NCI-H526 (cell line): ENCODE results near the gene MYT1.
"Not testable (repeated sequence)": the region's sequence is repeated elsewhere in the genome, so short reads cannot be mapped to it uniquely, and the experiment has no call there.

Experiments used
- DNase-seq, 2 experiments: peaks; one replicate each; lab custom pipeline; 2025; lab: John Stamatoyannopoulos, UW

MYT1 gene

DNA sequence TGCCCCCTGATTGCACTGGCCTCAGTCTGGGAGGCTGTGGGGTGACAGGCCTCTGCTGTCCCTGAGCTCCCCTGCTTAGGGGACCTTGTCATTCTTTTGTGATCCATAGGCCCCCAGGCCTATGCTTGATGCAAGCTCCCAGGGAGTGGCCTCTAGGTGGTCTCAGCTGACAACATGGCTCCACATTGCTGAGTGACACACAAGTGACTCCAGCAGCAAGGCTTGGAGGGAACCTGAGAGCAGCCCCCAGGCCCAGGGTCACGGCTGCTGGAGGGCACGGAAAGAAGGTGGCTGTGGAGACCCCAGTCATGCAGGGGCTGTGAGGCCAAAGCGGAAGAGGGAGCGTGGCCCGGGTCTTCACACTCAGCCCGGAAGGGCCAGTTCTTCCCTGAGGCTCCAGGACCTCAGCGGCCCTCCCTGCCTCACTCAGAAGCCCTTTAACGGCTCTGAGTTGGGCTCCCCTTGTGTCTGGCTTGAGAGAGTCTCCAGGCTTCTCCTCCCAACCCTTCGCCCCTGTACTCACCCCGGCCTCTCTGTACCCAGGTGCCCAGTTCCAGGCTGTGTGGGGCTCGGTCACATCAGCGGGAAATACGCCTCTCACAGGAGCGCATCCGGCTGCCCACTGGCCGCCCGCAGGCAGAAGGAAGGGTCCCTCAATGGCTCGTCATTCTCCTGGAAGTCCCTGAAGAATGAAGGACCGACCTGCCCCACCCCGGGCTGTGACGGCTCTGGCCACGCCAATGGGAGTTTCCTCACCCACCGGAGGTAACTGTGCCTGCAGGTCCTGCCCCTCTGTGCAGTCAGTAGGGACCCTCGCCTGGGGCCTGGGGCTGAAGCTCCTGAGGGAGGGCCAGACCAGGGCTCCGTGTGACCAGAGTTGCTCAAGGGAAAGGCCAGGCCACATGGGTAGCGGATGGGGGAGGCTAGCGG is 67.6 kb downstream of the MYT1 start:
- DNase-seq, result no peak

DNA sequence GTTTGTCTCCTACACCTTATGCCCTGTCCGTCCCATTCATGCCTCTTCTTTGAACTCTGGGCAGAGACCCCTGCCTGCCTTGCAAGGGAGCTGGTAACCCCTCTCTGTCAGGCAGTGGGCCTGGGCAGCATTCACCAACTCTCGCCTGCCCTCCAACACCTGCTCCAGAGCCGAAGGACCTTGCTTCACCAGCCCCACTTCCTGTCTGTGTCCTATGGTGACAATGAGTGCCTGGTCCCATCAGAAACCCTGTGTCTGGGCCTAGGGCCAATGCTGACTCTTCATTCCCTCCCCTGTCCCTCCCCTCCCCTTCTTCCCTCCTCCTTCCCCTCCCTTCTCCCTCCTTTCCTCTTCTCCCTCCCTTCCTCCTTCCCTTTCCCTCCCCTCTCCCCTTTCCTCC is 68.5 kb downstream of the MYT1 start:
- DNase-seq, result no peak

DNA sequence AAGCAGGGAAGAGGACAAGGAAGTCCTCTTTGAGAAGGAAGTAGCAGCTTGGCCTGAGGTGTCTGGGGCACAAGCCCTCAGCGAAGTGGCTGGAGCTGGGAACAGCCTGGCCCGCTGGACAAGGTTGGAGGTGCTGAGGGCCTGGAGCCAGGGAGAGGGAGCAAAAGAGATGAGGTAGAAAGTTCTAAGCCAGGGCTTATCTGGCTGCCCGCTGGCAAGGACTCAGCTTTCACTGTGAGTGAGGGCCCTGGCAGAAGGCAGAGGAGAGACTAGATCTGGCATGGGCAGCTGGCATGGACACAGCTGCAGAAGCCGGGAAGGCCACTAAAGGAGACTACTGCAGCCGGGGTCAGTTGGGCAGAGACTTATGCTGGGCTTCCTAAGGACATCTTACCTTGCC is 69.5 kb downstream of the MYT1 start:
- no peak for DNase-seq

DNA sequence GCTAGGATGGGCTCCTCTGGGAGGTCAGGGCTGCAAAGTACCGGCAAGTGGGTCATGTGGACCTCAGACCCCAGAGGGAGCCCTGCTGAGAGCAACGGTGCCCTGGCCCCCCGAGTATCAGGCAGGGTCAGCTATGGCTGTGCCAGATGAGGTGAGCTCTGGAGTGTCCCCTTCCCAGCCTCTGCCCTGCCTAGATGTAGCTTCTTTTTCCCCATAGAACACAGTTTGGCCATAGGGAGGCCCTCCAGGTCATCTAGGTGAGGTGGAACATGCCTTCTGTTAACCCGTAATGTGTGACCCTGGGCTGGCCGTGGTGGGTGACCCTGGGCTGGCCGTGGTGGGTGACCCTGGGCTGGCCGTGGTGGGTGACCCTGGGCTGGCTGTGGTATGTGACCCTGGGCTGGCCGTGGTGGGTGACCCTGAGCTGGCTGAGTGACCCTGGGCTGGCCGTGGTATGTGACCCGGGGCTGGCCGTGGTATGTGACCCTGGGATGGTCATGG is 70.1 kb downstream of the MYT1 start:
- DNase-seq, result no peak

DNA sequence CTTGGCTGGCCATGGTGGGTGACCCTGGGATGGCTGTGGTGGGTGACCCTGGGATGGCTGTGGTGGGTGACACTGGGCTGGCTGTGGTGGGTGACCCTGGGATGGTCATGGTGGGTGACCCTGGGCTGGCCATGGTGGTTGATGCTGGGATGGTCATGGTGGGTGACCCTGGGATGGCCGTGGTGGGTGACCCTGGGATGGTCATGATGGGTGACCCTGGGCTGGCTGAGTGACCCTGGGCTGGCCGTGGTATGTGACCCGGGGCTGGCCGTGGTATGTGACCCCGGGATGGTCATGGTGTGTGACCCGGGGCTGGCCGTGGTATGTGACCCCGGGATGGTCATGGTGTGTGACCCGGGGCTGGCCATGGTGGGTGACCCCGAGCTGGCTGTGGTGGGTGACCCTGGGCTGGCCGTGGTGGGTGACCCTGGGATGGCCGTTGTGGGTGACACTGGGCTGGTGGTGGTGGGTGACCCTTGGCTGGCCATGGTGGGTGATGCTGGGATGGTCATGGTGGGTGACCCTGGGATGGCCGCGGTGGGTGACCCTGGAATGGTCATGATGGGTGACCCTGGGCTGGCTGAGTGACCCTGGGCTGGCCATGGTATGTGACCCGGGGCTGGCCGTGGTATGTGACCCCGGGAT is 70.8 kb downstream of the MYT1 start:
- not testable (repeated sequence) for DNase-seq

DNA sequence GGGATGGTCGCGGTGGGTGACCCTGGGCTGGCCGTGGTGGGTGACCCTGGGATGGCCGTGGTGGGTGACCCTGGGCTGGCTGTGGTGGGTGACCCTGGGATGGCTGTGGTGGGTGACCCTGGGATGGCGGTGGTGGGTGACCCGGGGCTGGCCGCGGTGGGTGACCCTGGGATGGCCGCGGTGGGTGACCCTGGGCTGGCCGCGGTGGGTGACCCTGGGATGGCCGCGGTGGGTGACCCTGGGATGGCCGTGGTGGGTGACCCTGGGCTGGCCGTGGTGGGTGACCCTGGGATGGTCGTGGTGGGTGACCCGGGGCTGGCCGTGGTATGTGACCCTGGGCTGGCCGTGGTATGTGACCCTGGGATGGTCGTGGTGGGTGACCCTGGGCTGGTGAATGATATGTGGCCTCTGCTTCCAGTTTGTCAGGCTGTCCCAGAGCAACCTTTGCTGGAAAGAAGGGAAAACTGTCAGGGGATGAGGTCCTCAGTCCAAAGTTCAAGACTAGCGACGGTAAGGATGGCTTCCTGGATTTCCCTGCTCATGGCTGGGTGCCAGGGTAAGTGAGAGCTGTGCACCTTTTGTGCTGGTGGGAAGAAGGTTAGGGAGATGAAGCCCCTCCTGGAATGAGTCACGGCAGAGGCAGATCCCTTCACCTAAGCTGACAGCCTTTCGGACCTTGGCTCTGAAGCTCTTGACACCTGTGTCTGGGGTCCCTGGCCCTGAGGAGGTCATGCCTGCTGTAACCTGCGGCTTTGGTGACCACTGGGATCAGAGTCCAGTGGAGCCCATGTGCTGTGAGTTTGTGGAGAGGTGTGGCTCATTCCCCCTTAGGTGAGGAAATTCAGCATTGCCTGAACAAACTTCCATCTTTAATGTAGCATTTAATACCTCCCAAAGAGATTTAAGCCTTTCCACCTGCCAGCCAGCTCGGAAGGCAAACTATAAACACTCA is 72.2 kb downstream of the MYT1 start:
- no peak for DNase-seq

DNA sequence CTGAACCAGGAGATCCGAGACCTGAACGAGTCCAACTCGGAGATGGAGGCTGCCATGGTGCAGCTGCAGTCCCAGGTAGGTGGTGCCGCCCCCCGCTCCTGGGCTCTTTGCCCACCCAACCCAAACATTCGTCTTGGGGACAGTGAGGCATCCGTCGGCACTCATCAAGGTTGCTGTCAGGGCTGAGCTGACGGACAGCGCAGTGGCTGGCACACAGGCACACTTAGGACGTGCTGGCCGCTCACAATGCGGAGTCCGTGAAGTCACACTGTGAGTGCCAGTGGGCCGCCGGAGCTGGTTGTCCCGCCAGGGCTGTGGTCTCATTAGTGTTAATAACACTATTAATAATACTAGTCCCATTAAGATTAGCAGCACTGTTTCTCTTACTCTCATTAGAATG is 73.1 kb downstream of the MYT1 start:
- no peak for DNase-seq

DNA sequence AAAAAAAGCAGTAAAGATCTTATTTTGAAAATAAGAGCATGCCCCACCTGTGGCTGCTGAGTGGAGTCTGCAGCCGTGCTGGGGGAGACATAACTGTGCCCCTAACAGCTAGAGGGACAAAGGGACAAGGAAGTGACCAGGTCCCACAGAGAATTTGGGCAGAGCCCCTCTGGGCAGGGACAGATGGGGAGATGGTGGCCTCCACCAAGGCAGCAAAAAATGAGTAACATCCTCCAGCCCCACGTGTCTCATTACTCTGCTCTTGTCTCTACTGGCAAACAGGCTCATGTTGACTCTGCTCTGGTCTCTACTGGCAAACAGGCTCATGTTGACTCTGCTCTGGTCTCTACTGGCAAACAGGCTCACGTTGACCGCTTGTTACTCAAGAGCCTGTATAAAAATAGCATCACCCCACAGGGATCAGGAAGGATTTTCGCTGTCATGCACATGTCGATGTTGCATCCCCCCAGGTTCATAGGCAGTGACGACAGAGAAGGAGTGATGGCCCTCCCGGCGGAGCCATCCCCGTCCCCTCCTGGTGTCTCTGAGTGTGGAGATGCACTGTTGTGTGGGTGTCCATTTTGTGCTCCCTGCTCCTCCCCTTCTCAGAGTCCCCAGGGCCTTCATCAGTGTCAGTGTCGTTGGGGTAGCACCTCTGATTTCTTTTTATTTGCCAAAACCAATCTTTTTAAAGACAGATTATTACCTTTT is 74.0 kb downstream of the MYT1 start:
- DNase-seq, result no peak

DNA sequence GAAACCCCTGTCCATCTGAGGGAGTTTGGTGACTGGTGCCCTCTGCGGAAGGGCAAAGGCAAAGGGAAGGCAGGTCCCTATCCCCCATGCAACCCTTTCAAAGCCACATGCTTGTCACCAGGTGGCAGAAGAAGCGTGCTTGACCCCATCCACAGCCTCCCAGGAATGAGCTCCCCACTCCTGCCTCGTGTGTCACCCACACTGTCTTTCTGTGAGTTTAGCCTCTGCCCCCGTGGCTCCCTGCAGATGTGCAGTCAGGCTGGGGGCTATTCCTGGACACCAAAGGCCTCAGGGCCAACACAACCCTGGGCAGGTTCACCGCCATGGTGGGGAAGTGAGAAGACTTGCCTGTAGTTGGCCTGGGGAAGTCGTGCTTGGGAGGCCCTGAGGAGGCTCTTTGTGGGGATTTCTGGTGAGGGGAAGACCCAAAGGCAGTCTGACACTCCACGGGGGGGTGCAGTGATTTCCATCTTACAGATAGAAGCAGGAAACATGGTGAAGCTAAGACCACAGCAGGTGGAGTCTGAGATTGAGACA is 74.7 kb downstream of the MYT1 start:
- DNase-seq, result no peak

DNA sequence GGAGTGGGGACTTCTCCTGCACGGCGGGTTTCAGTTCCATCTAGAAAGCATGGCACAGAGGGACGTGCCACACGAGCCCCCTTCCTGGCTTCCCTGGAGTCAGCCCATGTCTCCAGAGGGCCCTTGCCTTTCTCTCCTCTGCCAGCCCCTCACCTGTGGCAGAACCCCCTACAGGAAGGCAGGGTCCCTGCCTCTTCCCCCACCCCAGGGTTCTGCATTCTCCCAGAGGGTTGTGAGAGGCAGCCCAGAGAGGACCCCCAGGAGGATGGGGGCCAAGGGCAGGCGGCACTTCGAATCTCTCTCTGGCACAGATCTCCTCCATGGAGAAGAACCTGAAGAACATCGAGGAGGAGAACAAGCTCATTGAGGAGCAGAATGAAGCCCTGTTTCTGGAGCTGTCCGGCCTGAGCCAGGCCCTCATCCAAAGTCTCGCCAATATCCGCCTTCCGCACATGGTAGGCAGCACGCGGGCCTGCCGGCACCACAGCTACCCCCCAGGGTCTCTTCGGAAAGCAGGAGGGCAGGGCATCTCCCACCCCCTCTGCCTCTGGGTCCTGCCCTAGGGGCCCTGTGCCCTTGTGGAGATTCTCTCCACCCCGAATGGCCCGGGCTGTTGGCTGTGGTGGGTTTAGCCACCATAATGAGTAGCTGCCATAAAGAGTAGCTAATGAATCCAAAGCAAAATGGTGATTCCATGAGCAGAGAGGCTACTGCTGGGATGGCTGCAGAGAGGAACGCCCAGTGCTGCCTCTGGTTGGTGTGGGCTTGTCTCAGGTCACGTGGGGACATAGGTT is 75.4 kb downstream of the MYT1 start:
- no peak for DNase-seq

DNA sequence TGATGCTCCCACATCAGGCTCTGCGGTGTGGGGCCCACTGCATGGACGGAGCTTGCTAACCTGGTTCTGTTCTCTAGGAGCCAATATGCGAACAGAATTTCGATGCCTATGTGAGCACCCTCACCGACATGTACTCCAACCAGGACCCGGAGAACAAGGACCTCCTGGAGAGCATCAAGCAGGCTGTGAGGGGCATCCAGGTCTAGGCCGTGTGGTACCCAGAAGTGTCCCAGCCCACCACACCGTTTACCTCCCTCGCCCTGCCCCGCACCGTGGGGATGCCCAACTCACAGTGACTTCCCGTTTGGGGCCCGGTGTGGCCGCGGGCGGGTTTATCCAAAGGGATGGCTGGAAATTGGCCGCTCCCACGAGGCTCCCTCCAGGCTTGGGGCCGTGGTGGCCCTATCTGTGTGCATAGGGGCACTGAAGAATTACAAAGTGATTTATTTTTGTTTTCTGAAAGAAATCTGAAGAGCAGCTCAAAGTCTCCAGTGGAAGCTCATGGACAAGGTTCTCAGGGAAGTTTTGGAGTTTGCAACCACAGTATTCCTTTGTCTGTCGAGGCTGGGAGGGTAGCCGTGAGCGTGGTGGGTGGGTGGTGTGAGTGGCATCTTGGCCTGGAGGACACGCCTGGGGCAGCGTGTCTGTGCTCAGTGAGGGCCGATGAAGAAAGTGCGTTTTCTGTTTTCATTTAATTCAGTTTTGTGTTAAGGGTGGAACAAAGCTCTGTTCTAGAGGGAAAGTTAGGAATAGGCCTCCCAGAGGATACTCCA is 76.2 kb downstream of the MYT1 start:
- DNase-seq, result no peak

DNA sequence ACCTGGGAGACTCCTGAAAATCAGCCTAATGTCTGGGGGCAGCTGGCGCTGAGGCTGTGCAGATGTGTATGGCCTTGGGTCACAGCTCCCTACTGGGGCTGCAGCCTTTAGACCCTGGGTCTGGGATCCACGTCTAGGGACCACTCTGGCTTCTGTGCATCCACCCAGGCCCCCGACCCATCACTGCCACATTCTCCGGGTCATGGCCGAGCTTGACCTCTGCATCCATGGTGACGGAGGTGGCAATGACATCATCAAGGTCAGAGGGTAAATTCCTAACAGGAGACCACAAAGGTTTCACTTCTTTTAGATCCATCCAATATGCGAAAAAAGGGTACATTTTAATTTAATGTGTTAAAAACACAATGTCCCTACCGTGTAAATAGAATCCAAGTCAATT is 76.8 kb downstream of the MYT1 start:
- DNase-seq, result no peak

DNA sequence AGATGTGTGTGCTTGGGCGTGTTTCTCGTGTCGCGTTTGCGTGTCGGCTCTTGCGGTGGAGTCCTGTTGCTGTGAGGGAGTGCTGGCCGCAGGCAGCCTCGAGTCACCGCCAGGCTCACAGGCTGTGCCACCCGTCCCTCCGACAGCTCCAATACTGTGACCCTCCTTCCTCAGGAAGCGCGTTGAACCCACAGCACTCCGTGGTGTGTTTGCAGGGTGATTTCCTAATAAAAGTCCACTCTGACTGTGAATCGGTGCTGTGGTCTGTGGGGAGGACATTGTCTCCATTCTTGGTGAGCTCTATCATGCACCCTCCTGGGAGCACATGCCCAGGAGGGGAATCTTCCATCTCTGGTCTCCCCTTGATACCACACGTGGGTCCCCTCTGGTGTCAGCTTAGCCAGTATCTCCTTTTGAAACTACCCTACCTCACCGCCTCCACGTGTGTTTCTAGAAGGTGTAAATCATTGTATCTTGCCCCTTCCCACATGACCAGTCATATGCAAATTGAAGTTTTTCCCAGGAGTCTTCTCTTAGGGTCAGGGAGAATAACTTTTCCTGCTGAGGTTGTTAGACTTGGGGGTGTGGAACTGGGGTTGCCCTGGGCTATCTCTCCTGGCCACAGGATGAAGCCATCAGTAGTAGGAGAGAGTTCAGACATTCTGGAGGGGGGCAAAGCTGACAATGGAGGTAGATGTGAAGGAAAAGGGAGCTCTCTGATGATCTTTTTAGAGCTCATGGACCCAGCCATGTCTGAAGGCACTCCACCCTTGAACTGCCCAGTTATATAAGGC is 77.9 kb downstream of the MYT1 start:
- no peak for DNase-seq

DNA sequence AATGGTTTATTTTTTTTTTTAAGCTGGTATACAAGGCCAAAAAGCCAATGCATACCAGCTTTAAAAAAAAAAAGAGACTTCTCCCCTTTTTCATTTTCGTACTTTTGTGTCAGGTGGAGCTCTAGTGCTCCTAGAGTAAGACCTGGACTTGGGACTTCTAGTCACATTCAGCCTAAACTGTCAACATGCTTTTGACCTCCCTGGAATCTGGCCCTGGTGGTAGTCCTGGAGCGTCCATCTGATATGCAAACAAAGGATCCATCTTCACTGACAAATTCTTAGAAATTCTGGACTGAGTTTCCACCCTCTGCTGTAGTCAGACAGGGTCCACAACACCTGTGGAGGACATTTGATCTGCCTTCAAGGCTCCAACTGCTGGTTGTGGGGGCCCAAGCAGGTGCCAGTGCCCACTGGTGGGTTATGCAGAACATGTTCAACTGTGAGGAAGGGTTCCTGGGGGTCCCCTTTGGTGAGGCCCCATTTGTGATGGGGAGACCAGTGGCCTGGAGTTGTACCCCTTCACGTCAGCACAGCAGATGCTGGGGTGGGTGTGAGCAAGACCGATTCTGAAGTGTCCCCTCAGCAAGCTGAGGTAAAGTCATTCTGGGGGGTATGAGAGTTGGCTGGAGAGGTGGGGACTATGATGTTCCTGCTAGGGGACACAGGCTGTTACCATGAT is 78.7 kb downstream of the MYT1 start:
- no peak for DNase-seq

DNA sequence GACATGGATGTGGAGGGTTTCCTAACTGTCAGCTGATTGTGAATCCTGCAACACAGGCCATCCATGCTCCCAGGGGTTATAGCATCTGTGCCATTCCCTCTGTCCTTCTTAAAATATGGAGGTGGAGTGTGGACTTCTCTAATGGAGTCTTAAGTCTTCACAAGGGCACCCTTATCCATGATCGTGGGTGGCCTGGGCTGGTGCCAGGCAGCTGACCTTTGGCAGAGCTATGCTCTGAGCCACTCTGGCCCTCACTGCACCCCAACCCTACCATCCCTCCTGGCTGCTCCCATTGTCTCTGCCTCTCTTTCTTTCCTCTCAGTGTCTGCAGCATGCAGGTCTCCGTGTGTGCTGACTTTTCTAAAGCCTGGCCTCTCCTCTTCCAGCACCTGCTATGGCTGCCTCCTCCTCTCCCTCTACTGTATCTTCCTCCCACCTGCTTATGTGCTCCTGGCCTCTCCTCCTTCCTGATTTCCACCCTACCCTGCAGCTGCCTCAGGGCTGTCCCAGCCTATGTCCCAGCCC is 80.1 kb downstream of the MYT1 start:
- DNase-seq, result no peak

DNA sequence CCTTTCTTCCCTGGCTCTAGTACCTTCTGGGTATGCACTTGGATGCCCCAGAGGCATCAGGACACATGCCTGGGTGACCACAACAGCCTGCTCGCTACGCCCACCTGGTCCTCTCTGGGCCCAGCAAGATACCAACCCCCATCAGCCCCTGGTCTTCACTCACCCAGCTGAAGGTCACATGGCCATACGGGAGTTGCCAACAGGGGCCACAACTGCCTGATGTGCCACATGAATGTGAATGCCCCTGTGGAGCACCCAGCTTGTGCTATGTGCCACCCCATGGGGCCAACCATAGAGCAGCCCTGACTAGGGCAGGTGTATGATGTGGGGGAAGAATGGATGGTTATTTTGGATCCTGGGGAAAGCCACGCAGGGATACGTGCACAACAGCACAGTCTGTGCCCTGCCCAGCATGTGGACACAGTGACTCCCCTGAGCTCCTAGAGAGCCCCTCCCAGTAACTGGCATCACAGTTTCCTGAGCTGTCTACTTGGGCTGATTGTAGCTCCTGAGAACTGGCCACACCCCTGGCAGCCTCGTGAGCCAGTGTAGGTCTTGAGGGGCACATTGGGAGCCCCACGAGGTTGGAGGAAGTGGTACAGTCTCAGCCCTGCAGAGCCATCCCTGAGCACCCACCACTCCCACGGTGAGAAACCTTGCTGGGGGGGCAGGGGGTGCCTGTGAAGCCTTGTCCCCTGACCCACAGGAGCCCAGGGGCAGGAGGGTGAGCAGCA is 80.8 kb downstream of the MYT1 start:
- no peak for DNase-seq
